GM19193 (cell line): Measurements from ENCODE around the gene ACAD11.

Source experiments
- POLR2A ChIP-seq: IDR thresholded peaks from 4 replicates; pipeline ENCODE4 v1.6.1; 2011; ENCODE audit not compliant: insufficient read depth, insufficient read length; ENCODE audit errors: extremely low read depth

The ACAD11 gene

DNA sequence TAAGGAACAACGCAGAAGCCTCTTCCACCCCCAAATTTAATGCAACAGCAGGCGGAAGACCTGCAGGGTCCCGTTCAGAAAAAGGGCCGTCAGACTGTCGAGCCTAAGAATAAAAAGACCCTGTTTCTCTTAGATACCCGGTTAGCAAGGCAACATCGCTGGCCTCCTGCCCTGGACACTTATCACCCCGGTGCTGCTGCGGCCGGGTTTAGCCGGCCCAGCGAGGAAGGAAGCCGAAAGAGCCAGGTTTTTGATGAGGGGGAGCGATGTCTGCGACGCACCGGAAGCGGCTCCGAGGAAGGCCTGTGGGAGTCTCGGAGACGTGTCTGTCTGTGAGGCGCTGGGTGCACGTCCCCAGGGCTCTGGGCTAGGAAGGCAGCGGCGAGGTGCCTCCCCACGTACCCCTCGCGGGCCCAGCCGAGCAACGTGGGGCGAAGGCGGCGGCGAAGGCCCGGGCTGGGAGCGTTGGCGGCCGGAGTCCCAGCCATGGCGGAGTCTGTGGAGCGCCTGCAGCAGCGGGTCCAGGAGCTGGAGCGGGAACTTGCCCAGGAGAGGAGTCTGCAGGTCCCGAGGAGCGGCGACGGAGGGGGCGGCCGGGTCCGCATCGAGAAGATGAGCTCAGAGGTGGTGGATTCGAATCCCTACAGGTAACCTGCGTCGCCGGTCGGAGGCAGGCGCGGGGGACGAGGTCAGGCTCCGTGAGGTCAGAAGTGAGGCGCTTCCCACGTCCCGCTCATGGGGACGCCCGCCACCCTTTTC is 622 bp upstream of the ACAD11 start, which contains the start of gene UBA5:
Gene UBA5 (plus strand): TSS at position 278 of the 759 bp plus-strand sequence. CDS start 209 bp downstream, at position 487.
- peak; percentile 80 for TF ChIP-seq POLR2A

DNA sequence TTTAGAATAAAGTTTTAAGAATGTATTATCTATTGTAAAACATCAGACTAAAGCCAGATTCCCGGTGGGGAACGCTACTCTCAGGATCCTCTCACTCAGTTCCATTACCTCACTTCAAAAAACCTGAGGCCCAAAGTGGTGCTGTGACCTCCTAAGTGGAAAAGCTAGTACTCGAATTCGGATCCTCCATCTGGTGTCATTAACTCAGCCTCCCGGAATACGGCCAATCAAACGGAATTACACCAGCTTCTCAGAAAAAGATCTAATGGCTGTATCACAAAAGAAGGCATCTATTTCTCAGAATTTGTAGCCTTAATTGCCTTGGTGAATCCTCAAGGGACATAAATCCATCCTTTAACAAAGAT is 627 bp downstream of the ACAD11 start:
- no peak for TF ChIP-seq POLR2A

GRCh38 chr3:132657869-132658747 is 1.5 kb downstream of the ACAD11 start:
- TF ChIP-seq POLR2A: no peak

DNA sequence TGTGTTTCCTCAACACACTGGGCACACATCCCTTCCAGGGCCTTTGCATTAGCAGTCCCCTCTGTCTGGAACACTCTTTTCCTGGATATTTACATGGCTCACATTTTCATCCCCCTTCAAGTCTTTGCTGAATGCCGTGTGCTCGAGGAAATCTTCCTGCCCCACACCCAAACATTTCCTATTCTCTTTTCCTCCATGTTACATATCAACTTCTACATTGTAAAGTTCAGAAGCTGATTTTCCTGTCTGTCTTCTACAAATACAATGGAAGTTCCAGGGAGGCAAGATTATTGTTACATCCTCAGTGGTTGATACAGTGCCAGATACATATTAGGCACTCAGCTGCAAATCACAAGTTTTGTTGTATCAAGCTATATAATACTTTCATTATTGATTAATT is 4.1 kb downstream of the ACAD11 start:
- TF ChIP-seq POLR2A: no peak

- TF ChIP-seq POLR2A: no peak
These were observed 4.9 kb downstream of the ACAD11 start for GRCh38 chr3:132654721-132655120.

DNA sequence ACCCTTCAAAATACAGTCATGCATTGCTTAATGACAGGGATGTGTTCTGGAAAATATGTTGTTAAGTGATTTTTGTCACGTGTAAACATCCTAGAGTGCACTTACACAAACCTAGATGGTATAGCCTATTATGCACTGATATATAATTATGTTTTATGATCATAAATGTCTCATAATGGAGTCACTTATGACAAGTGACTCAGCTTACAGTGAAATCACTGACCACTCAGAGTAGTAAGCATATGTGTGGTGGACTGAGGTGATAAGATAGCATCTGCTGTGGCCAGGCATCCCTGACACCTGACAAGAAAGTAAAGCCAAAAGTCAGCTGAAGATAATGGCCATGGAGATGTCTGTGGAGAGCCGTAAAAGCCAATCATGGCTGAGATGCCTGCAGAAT is 5.4 kb downstream of the ACAD11 start:
- no peak for TF ChIP-seq POLR2A

DNA sequence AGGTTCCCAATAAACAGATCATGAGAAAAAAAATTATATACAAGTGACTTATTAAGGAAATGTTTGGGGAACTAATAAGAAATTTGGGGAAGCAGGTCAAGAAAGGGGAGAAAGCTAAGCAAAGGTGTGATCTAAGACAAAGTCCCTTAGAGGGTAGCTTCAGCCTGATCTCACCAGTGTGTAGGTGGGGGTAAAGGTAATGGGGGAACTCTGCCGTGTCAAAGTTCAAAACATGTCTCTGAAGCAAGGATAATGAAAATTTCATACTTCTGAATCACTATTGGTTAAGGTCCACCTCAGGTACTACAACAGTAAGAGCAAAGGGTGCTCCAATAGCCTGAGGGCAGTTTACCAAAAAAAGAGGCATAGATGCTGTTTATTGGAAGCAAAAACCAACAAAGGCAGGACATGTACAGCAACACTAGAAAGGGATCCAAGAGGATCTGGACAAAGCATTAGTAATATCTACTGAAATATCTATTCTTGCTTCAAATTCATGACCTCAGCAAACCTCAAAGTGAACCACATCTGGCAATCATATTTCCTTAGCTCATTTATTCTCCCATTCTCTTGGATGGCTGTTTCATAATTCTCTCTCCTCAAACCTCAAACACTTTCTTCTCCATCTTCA is 6.9 kb downstream of the ACAD11 start:
- no peak for TF ChIP-seq POLR2A

- TF ChIP-seq POLR2A: no peak
These were observed 9.5 kb downstream of the ACAD11 start for GRCh38 chr3:132650153-132650552.

DNA sequence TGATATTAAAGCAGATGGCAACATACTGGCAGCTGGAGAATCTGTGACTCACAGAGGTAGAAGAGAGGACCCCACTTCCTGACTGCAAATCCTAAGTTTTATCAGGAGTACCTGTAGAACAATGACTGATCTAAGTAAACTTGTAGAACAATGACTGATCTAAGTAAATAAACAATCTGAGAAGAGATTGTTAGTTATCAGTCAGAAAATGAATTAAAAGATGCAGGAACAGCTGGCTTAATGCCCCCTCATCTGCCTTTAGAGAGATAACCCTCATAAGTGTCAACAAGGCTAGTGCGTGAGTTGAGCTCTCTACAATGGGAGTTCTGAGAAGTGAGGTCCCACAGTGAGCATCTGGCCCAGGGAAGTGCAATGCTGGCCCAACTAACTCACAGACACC is 14.6 kb downstream of the ACAD11 start:
- TF ChIP-seq POLR2A: no peak

DNA sequence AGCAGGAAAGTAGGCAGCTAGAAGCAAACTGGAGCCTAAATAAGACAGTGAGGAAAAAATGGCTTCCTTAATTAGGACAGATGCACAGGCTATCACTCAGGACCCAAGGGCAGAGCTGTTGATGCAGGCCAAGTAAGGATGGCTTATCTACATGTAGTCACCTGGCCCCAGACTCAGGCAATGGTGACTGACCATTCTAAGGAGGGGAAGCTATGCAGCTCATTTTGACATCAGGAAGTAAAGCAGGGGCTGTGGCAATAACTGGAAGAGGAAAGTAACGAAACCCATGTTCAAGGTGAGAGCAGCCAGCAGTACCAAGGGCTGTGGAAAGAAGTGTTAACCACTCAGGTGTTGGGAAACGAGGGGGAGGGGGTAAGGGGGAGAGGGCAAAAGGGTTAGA is 16.2 kb downstream of the ACAD11 start:
- no peak for TF ChIP-seq POLR2A

GRCh38 chr3:132642539-132642847 is 17.1 kb downstream of the ACAD11 start:
- TF ChIP-seq POLR2A: no peak

- no peak for TF ChIP-seq POLR2A
These were observed 17.6 kb downstream of the ACAD11 start for GRCh38 chr3:132641837-132642538.

GRCh38 chr3:132638706-132639105 is 20.9 kb downstream of the ACAD11 start:
- no peak for TF ChIP-seq POLR2A

DNA sequence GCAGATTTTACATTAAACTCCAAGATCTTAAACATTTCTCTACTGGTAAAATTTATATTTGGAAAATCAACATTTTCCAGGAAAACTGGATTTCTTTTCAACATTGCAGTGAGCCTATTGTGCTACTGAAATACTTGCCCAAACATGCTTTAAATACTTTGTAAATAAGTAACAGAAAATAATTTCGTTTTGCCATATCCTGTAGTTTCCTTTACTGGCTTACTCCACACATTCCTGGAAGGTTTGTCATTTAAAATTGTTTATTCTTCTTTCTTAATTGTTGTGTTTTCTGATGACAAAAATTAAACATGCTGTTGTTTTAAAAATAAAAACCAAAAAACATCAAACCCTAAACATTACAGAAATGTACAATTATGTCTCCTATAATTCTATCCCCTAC is 22.0 kb downstream of the ACAD11 start:
- TF ChIP-seq POLR2A: no peak

- TF ChIP-seq POLR2A: no peak
These were observed 24.6 kb downstream of the ACAD11 start for GRCh38 chr3:132635052-132635451.
